Glutamatergic neuron (in vitro differentiated cells): ENCODE data around the gene RDM1. TPM values are rescaled to one million over a fixed set of nuclear protein-coding genes. Genes with fewer than 3 reads are reported as not detected.

Experiments used
- DNase-seq: peaks from one replicate; pipeline ENCODE4 v3.0.0; 2022
- H3K27ac Mint-ChIP-seq: one replicate; pipeline ENCODE4 v1.8.0; 2020; ENCODE audit warnings: mild to moderate bottlenecking, mixed read lengths, inconsistent platforms; ENCODE audit not compliant: unreplicated experiment
- H3K27me3 Mint-ChIP-seq: one replicate; pipeline ENCODE4 v1.8.0; 2020; ENCODE audit warnings: mild to moderate bottlenecking, moderate library complexity, mixed read lengths, inconsistent platforms; ENCODE audit not compliant: unreplicated experiment
- H3K36me3 Mint-ChIP-seq: one replicate; pipeline ENCODE4 v1.8.0; 2020; ENCODE audit warnings: mild to moderate bottlenecking, mixed read lengths, inconsistent platforms; ENCODE audit not compliant: unreplicated experiment
- H3K4me1 Mint-ChIP-seq: one replicate; pipeline ENCODE4 v1.8.0; 2020; ENCODE audit warnings: mild to moderate bottlenecking, low read depth, mixed read lengths, inconsistent platforms; ENCODE audit not compliant: unreplicated experiment
- H3K4me3 Mint-ChIP-seq: one replicate; pipeline ENCODE4 v1.8.0; 2020; ENCODE audit warnings: mild to moderate bottlenecking, mixed read lengths, inconsistent platforms; ENCODE audit not compliant: unreplicated experiment
- H3K9me3 Mint-ChIP-seq: one replicate; pipeline ENCODE4 v1.8.0; 2020; ENCODE audit warnings: mild to moderate bottlenecking, moderate library complexity, mixed read lengths, inconsistent platforms; ENCODE audit not compliant: unreplicated experiment
- total RNA-seq: library from RNA; stranded (reverse); fragmentation: NEBNext Ultra II Directional; extraction: Animal tissue kit (Norgen Biotek cat#: 25700); gene quantifications from one replicate; pipeline ENCODE4 v1.2.1, GENCODE V29; 2021; ENCODE audit not compliant: unreplicated experiment
- TF ChIP-seq, protein P1 (sequence below): fragments of 200-600 bp; sonication (generic); IDR thresholded peaks from one replicate; pipeline ENCODE4 v1.5.0; 2021; ENCODE audit not compliant: partially characterized antibody, unreplicated experiment

Gene RDM1
- total RNA-seq, 1 donor from 2014 or later: not detected

DNA sequence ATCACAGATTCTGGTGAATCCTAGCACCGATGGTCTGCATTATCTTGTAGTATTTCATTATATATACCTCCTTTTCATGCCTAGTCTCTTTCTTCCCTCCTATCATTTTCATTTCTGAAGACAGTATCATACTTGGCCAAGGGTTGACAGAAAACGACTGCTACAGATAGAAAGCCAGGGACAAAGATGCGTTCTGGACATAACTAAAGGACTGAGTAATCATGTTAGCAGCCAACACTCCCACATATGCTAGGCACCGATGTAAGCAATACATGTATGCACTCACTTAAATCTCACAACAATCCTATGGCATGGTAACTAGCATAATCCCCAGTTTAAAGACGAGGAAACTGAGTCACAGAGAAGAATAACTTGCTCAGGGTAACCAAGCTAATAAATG lies 22.9 kb downstream of the RDM1 start:
- no peak for DNase-seq
- H3K4me3 Mint-ChIP-seq: no peak overlapping the region
- no peaks in the 10 kb centered on the region for H3K4me1 Mint-ChIP-seq
- TF ChIP-seq, protein P1, sequence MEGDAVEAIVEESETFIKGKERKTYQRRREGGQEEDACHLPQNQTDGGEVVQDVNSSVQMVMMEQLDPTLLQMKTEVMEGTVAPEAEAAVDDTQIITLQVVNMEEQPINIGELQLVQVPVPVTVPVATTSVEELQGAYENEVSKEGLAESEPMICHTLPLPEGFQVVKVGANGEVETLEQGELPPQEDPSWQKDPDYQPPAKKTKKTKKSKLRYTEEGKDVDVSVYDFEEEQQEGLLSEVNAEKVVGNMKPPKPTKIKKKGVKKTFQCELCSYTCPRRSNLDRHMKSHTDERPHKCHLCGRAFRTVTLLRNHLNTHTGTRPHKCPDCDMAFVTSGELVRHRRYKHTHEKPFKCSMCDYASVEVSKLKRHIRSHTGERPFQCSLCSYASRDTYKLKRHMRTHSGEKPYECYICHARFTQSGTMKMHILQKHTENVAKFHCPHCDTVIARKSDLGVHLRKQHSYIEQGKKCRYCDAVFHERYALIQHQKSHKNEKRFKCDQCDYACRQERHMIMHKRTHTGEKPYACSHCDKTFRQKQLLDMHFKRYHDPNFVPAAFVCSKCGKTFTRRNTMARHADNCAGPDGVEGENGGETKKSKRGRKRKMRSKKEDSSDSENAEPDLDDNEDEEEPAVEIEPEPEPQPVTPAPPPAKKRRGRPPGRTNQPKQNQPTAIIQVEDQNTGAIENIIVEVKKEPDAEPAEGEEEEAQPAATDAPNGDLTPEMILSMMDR: no peak
- no peaks in the 10 kb centered on the region for H3K9me3 Mint-ChIP-seq
- H3K27ac Mint-ChIP-seq: no peak overlapping the region
- peaks cover 6% of the 10 kb centered on the region for H3K36me3 Mint-ChIP-seq
- H3K27me3 Mint-ChIP-seq: no peaks in the 10 kb centered on the region

- no peaks in the 10 kb centered on the region for H3K9me3 Mint-ChIP-seq
- DNase-seq: no peak
- no peaks in the 10 kb centered on the region for H3K4me1 Mint-ChIP-seq
- H3K36me3 Mint-ChIP-seq: peaks cover 6% of the 10 kb centered on the region
- TF ChIP-seq, protein P1: no peak
- no peak overlapping the region for H3K27ac Mint-ChIP-seq
- no peaks in the 10 kb centered on the region for H3K27me3 Mint-ChIP-seq
- no peak overlapping the region for H3K4me3 Mint-ChIP-seq
These were observed 23.5 kb downstream of the RDM1 start for GRCh38 chr17:35906926-35907637.

GRCh38 chr17:35906191-35906925 lies 24.2 kb downstream of the RDM1 start:
- Mint-ChIP-seq H3K36me3 (peaks cover 6% of the 10 kb centered on the region), H3K4me3 (no peak overlapping the region), H3K27me3 (no peaks in the 10 kb centered on the region), H3K9me3 (no peaks in the 10 kb centered on the region), H3K27ac (no peak overlapping the region), H3K4me1 (no peaks in the 10 kb centered on the region)
- TF ChIP-seq, protein P1: no peak
- DNase-seq: no peak

GRCh38 chr17:35903451-35903850 lies 27.1 kb downstream of the RDM1 start:
- Mint-ChIP-seq H3K4me3 (no peak overlapping the region), H3K27ac (no peak overlapping the region), H3K9me3 (no peaks in the 10 kb centered on the region), H3K27me3 (peaks cover 3% of the 10 kb centered on the region), H3K4me1 (peaks cover 3% of the 10 kb centered on the region), H3K36me3 (no peaks in the 10 kb centered on the region)
- TF ChIP-seq, protein P1: no peak
- no peak for DNase-seq

GRCh38 chr17:35901631-35902175 lies 28.9 kb downstream of the RDM1 start:
- Mint-ChIP-seq H3K9me3 (no peaks in the 10 kb centered on the region), H3K27ac (no peak overlapping the region), H3K4me3 (no peak overlapping the region), H3K27me3 (peaks cover 3% of the 10 kb centered on the region), H3K4me1 (peaks cover 3% of the 10 kb centered on the region), H3K36me3 (no peaks in the 10 kb centered on the region)
- TF ChIP-seq, protein P1: no peak
- DNase-seq: no peak
